Tibial nerve (tissue), 4 donors: ENCODE results near the gene PPFIBP1.

Experiments used
- CTCF ChIP-seq, 5 experiments: fragments of 200-600 bp in 3 of 5; fragments of 450-650 bp in 2 of 5; sonication (generic) in 3 of 5; IDR thresholded peaks; one replicate each; pipeline ENCODE4 v1.5.1; 2016 to 2019; ENCODE audit warnings: antibody characterized with exemption in 5 of 5, mild to moderate bottlenecking in 3 of 5, moderate library complexity in 2 of 5
- EP300 ChIP-seq, 2 donors: sonication (generic); formaldehyde crosslinking; IDR thresholded peaks; one replicate each; pipeline ENCODE4 v1.6.1; 2017; ENCODE audit warnings: antibody characterized with exemption in 2 of 2, mild to moderate bottlenecking in 1 of 2
- POLR2A ChIP-seq, 2 donors: fragments of 450-650 bp; IDR thresholded peaks; one replicate each; pipeline ENCODE4 v1.6.1; 2017; ENCODE audit warnings: antibody characterized with exemption in 2 of 2, mild to moderate bottlenecking in 2 of 2, moderate library complexity in 2 of 2

- TF ChIP-seq CTCF (IDR thresholded peaks at IDR 0.05) (no peak), POLR2A (IDR thresholded peaks at IDR 0.05) (no peak), EP300 (IDR thresholded peaks at IDR 0.05) (no peak)
These were observed 24.6 kb upstream of the PPFIBP1 start for GRCh38 chr12:27499377-27499776.
